GM12865 (cell line): ENCODE results near the gene MOBP.

Source experiments
- DNase-seq: peaks from one replicate; pipeline ENCODE4 v3.0.0; 2010; ENCODE audit warnings: low read depth
- H3K4me3 ChIP-seq: 2 replicates; pipeline ENCODE4 v1.5.1; 2011; ENCODE audit warnings: mild to moderate bottlenecking, low read depth, low read length, control low read depth
- TF ChIP-seq, protein P1 (sequence below): IDR thresholded peaks from 2 replicates; pipeline ENCODE4 v1.5.1; 2011; ENCODE audit warnings: low read length, control low read depth, low read depth, inconsistent platforms; ENCODE audit not compliant: insufficient read depth; ENCODE audit errors: missing control alignments

MOBP gene

DNA sequence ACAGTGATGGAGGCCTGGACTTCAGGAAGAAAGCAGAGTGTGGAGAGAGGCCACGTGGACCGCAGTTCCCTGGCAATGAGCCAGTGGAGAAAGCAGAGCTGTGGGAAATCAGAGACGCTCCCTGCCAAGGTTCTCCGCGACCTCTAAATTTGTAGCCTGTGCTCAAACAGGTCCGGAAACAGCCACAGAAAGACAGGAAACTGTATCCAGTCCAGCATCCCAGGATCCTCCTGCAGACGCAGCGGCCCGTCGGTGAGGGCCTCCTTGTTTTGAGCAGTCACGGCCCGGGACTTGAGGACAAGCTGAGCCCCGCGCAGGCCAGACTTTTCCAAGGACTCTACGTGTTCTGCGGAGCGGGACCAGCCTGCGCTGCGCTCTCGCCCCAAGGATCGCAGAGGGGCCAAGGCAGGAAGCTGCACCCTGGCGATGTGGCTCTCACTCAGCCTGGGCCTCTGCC lies 38.7 kb upstream of the MOBP start:
- DNase-seq, result no peak
- H3K4me3 ChIP-seq, result no peak overlapping the region
- TF ChIP-seq, protein P1, sequence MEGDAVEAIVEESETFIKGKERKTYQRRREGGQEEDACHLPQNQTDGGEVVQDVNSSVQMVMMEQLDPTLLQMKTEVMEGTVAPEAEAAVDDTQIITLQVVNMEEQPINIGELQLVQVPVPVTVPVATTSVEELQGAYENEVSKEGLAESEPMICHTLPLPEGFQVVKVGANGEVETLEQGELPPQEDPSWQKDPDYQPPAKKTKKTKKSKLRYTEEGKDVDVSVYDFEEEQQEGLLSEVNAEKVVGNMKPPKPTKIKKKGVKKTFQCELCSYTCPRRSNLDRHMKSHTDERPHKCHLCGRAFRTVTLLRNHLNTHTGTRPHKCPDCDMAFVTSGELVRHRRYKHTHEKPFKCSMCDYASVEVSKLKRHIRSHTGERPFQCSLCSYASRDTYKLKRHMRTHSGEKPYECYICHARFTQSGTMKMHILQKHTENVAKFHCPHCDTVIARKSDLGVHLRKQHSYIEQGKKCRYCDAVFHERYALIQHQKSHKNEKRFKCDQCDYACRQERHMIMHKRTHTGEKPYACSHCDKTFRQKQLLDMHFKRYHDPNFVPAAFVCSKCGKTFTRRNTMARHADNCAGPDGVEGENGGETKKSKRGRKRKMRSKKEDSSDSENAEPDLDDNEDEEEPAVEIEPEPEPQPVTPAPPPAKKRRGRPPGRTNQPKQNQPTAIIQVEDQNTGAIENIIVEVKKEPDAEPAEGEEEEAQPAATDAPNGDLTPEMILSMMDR, result no peak

DNA sequence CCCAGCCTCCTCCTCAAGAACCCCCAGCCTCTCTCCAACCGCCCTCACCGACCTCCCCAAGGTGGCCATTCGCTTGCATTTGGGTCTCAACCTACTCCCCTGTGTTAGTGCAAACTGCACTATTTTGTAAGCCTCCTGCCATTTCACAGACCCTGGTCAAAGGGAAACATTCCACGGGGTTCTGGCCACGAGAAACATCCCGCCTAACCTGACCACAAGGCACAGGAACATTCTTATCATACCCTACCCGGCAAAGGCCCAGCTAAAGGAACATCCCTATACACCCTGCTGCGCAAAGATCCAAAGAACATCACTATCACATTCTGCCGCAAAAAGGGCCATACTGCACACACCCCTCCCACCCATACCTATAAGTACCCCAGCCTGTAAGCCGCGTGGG lies 38.0 kb upstream of the MOBP start:
- no peak overlapping the region for H3K4me3 ChIP-seq
- no peak for DNase-seq
- TF ChIP-seq, protein P1, result no peak

DNA sequence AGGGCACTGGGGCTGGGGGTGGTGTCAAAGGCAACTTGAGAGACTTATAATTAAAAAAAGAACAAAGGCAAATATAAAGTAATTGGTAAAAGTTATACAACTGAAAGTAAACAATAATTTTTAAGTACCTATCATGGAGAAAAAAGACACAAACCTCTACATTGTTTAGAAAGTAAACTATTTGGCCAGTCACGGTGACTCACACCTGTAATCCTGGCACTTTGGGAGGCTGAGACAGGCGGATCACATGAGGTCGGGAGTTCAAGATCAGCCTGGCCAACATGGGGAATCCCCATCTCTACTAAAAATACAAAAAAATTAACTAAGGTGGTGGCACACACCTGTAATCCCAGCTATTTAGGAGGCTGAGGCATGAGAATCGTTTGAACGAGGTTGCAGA lies 35.1 kb upstream of the MOBP start:
- no peak overlapping the region for H3K4me3 ChIP-seq
- TF ChIP-seq, protein P1, result no peak
- DNase-seq, result no peak

DNA sequence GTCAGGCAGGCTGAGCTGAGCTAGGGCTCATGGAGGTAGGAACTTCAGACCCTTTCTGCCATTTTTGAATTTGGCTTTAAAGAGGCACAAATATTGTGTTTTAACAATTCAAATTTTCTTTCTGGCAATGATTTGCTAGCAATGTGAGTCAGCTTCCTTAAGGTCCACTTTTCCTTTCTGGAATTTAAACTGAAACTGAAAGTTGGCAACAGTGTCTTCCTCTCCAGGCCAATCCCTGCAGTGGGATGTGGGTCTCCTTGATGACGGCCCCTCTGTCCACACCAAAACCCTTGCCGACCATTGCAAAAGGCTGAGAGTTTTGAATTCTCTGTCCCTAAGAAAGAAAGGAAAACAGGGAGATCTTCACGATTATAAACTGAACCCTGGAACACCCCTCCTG lies 33.8 kb upstream of the MOBP start:
- H3K4me3 ChIP-seq, result no peak overlapping the region
- DNase-seq, result no peak
- TF ChIP-seq, protein P1, result no peak

DNA sequence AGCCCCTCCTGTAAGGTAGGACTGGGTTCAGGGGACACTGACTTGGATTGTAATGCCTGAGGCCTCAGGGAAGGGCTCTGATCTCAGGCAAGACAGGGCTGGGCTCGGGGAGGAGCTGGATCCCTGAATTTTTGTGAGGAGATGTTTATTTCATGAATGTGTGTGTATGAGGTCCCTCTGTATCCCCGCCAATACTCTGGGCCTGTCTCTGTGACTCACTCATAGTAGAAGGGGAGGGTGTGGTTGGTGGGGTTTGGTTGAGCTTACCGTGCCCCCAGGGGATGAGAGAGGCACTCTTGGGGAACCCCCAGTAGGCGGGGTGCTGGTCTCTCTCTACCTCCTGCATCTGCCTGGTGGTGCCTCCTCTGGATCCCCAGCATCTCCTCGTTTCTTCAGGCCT lies 32.9 kb upstream of the MOBP start:
- no peak overlapping the region for H3K4me3 ChIP-seq
- TF ChIP-seq, protein P1, result no peak
- no peak for DNase-seq

DNA sequence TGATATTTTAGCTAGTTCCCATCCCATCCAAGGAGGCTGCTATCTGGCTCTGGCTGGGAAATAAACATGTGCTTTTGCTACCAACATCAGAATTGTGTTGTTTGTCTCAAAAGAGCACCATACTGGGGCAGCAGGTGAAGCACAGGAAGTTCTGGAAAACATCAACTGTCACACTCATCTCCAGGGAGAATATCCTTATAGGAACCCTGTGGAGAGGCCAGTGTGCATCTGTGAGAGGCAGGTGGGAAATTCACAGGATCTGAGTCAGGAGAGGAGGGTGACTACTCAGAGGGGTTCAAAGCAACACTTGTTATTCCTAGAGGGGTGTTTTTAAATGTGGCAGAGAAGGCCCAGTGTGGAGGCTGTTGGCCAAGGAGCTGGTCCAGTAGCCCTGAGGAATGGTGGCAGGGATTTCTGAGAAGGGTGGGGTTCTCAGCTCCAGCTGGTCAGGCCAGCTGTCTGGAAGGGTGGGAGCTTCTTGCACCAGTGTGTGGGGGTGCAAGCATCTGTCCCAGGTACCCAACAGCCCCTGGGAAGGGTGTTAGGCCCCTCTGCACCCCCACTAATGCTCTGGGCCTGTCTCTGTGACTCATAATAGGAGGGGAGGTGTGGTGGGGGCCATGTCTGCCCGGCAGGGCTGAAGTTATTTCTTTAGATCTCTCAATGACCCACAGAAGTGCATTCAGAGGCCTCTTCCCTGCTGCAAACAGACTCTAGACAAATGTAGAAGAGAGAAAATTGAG lies 32.3 kb upstream of the MOBP start:
- TF ChIP-seq, protein P1, result no peak
- no peak overlapping the region for H3K4me3 ChIP-seq
- no peak for DNase-seq

DNA sequence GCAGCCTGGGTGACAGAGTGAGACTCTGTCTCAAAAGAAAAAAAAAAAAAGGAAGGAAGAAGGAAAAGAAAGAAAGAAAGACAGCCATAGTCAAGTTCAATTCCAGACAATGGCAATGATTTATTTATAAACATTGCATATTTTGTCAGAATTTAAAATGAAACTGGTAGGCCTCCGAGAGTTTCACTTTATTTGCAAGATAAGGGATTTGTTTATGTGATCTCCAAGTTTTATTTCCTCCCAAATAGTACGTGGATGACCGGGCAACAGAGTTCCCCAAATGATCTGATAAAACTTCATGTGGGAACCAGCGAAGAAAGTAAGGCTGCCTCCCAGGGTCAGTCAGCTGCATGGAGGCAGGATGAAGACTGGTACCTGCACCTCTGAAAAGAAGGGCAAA lies 28.6 kb upstream of the MOBP start:
- no peak overlapping the region for H3K4me3 ChIP-seq
- TF ChIP-seq, protein P1, result no peak
- DNase-seq, result no peak
